GM19240 (cell line): ENCODE results near the gene ELMOD3.
"Not testable (repeated sequence)": the region's sequence is repeated elsewhere in the genome, so short reads cannot be mapped to it uniquely, and the experiment has no call there.

Experiments used
- DNase-seq: peaks from one replicate; pipeline ENCODE4 v3.0.0; 2011; ENCODE audit warnings: low spot score; ENCODE audit not compliant: insufficient read length

Gene ELMOD3

DNA sequence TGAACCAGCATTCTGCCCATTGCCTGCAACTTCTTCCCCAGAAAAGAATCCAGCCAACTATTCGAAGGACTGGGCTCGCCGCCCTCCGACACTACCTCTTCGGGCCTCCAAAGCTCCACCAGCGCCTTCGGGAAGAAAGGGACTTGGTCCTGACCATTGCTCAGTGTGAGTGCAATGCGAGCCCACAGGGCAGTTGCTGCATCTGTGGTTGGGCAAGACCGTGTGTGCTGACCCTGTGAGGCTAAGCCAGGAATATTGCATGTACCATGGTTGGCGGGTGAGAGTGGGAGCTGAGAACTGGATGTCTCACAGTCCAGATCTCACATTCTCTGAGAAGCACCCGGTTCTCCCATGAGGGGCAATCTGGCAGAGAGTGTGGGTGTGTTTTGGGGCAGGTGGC, 16.5 kb downstream of the ELMOD3 start:
- no peak for DNase-seq

DNA sequence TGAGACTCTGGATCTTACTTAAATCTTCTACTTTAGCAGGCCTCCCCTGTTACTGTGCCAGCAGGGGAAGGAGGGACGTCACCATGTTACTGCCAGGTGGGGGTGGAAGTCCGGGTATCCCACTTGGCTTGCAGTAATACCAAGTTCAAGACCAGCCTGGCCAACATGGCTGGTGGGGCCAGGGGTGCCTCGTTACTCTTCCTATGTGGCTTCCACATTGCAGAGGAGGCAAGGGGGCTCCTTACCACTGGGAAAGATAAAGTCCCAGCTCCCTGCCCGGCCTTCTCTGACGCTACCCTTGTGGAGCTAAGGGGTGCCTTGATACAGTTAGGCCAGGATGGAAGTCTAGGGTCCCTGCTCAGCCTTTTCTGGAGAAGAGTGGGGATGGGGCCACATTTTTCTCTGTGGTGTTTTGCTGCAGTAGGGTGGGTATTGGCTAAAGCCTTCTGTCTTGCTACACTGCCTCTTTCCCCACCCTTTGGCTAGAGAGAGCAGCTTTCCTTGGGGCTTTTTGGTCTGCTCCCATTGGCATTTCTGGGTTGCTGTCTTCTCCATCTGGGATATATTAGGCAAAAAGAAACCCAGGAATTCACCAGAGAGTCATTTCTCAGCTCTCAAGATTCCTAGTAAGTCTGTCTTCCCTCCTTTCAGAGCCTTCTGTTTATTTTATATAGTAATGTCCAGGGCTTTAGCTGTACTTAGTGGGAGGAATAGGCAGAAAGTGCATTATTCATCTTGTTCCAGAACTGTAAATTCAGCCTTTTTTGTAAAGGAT, 21.9 kb downstream of the ELMOD3 start:
- no peak for DNase-seq

DNA sequence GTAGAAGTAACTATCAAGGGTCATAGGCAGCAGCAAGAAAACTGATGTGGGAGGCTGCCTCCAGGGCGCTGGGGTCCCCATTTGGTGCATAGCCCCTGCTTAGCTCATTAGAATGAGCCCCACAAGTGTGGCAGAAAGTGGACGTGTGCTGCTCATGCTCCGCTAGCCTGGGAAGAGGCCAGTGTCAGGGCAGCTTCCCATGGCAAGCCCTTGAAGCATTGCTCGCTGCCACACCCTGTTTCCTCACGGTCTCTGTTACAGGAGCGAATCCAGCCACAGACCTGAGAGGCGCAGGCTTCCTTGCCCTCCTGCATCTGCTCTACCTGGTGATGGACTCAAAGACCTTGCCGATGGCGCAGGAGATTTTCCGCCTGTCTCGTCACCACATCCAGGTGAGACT, 22.5 kb downstream of the ELMOD3 start:
- no peak for DNase-seq

DNA sequence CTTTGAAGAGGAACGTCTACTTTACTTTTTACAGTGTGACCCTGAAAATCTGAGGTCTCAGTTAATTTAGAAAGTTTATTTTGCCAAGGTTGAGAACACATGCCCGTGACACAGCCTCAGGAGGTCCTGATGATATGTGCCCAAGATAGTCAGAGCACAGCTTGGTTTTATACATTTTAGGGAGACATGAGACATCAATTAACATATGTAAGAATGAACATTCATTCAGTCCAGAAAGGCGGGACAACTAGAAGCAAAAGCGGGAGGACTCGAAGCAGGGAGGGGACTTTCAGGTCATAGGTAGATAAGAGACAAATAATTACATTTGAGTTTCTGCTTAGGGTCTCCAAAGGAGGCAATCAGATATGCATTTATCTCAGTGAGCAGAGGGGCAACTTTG, 23.7 kb downstream of the ELMOD3 start:
- DNase-seq = no peak

DNA sequence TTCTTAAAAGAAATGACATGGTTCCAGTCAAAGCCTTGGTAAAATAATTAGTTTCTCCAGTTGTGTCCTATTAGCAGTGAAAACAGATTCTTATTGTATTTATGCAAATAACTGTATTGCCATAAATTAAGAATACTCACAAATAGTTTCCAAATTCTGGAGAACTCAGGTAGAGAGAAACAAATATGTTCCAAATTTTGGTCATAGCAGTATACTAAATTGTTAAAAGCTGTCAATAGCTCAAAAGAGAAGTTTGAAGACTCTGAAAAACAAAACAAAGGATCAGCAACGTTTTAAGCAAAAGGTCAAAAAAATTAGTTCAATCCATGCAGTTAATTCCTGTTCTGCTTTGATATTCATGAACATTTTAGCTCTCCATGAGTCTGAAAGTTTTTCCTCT, 25.5 kb downstream of the ELMOD3 start:
- no peak for DNase-seq

DNA sequence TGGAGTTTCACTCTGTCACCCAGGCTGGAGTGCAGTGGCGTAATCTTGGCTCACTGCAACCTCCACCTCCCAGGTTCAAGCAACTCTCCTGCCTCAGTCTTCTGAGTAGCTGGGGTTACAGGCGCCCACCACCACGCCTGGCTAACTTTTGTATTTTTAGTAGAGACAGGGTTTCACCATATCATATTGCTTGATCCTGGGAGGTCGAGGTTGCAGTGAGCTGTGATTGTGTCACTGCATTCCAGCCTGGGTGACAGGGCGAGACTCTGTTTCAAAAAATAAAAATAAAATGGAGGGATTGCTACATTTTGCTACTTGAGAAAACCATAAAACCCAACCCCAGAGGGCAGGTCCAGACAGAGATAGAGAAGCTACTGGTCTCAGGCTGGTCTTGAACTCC, 28.6 kb downstream of the ELMOD3 start:
- not testable (repeated sequence) for DNase-seq

DNA sequence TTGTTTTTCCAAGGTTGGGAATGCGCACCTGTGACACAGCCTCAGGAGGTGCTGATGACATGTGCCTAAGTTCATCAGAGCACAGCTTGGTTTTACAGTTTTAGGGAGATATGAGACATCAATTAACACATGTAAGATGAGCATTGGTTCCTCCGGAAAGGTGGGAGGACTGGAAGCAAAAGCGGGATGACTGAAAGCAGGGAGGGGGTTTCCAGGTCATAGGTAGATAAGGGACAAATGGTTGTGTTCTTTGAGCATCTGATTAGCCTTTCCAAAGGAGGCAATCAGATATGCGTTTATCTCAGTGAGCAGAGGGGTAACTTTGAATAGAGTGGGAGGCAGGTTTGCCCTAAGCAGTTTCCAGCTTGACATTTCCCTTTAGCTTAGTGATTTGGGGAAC, 29.3 kb downstream of the ELMOD3 start:
- DNase-seq = no peak

DNA sequence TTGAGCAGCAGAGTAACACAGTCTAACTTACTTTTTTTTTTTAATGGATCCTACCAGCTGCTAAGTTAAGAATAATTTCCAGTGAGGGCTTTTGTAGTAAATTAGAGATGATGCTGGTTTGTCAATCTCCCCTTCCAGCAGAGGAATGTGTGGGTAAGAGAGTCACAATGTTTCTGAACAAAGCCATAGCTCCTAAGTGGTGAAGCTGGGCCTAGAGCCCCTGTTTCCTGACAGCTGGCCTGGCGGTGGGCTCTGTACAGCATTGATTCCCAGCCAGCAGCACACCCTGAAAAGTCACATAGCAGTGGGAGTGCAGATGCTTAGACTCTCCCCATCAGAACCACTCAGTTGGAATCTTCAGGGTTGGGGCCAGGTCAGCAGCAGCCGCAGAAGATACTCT, 31.2 kb downstream of the ELMOD3 start:
- no peak for DNase-seq

DNA sequence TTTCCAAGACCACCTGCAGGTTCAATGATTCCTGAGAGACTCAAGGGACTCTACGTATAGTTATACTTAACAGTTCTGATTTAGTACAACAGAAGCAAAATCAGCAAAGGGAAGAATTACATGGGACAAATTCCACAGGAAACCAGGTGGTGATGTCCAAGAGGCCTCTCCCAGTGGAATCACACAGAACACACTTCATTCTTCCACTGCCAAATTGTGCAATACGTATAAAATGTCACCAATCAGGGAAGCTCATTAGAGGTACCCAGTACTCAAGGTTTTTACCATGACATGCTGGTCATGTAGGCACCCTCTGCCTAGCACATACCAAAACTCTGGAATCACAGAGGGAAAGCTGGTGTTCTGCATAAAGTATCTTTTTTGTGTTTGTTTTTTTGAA, 33.2 kb downstream of the ELMOD3 start:
- DNase-seq = no peak

DNA sequence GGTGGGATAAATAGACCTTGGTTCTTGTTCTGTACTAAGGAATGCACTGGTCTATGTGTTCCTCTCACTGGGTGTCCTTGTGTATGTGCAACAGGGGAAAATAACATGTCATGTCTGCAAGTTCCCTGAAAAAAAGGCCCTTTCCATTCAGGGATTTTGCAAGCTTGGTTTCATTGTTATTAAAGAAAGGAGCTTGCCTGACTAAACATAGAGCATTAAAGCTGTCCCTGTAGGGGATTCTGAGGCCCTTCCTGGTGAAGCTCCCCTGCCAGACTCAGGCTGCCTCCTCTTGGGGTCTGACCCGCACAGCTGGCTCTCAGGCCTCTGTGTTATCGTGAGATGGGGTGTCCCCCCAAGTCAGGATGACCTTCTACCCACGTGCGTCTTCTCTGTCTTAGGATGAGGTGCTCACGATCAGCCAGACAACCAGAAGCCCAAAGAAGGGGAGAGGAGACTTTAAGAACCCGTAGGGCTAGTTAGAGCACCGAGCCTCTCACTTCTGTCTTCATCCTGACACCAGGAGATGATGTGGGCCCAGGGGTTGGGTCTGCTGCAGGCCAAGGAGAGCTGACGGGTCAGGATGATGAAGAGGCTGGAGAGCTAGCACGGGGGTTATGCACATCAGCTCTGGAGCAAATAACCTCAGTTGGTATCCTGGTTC, 34.4 kb downstream of the ELMOD3 start:
- no peak for DNase-seq

DNA sequence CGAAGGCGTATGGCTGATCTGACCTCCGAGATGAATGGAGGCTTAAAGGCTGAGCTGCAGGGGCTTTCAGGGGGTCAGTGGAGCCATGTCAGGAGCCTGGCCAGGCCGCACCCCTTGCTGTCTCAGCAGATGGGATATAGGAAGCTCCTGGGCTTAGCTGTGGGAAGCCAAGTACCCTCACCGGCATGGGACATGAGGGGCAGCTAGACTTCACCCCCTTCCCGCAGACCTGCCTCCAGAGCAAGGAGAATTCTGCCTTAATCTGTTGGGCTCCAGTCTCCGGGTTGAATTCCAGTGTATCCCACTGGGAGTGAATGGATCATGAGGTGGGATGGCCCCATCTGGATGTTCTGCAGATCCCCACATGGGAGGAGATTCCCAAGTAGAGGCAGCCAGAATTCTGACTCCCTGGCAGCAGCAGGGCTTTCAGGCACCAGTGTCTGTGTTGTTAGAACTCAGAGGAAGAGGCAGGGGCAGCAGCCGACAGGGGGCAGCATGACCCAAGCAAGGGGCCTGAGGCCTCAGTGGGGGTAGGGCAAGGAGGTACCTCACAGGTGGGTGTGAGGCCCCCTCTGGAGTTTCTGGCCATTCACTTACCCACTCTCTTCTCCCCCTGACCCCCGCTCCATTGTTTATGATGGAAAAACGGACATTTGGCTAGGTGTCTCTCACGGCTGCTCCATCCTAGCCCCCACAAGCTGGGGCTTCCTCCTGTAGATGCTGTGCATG, 36.5 kb downstream of the ELMOD3 start:
- no peak for DNase-seq

DNA sequence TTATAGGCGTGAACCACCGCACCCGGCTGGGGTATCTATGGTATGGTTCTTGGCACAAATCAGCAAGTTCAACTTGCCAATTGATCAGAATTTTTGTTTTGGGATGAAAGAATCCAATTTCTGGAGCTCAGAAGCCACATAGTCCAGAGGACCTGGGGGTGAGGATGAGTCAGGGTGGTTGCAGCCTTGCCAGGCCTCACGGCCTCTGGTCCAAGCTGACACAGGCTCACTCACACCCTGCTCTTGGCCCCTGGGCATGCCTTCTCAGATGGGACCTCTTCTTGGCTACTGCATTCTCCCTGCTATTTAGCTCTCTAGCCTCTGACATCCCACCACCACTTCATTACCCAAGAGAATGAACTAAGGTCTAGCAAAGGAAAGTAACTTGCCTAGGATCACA, 39.3 kb downstream of the ELMOD3 start:
- no peak for DNase-seq

DNA sequence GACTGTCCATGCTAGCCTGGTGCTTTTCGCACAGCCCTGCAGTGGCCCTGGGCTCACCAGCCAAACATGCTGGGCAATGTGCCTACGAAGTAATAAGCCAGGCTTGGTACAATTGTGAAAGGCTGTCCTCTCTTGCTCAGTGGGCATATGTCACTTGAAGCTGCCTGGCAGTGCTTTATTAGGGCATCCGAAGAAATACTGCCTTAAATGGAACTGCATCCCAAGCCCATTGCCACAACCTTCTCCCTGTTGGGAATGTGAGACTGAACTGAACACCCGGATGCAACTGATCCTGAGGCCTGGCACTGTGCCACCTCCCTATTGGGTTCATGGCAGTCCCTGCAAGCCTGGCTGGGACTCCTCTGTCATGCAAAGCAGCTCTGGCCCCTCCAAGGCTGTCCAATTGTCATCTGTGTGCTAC, 39.7 kb downstream of the ELMOD3 start:
- DNase-seq = no peak

DNA sequence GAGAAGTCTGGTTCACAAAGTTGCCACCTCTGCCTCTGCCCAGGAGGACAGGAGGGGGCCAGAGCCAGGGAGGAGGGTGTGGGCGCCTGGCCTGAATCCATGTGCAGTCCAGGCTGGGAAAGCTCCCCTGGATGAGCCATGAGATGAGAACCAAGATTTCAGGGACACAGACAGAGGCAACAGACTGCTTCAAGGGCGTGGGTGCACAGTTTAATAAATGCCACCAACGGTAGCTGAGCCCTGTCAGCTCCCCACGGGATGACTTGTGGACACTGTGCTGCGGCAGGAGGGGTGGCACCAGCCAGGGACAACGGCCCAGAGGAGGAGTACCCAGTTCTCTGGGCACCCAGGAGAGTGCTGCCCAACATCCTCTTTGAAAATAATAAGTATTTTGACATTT, 40.4 kb downstream of the ELMOD3 start:
- no peak for DNase-seq

DNA sequence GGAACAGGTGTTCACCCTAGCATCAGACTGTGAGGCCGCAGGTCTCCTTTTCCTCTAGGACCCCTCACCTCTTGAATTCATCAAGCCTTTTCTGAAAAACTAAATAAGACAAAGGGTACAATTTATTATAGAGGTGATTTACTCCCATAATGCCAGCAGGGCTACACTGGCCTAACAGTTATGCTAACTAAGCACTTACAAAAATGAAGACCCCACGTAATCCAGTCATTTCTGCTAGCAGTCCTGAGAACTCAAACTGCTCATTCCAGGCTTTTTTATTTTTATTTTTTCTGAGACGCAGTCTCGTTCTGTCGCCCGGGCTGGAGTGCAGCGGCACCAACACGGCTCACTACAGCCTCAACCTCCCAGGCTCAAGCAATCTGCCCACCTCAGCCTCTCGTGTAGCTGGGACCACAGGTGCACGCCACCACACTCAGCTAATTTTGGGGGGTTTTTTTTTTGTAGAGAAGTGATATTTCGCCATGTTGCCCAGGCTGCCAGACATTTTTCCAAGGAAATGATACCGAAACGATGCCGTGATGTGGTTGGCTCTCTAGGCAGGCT, 41.4 kb downstream of the ELMOD3 start:
- no peak for DNase-seq

DNA sequence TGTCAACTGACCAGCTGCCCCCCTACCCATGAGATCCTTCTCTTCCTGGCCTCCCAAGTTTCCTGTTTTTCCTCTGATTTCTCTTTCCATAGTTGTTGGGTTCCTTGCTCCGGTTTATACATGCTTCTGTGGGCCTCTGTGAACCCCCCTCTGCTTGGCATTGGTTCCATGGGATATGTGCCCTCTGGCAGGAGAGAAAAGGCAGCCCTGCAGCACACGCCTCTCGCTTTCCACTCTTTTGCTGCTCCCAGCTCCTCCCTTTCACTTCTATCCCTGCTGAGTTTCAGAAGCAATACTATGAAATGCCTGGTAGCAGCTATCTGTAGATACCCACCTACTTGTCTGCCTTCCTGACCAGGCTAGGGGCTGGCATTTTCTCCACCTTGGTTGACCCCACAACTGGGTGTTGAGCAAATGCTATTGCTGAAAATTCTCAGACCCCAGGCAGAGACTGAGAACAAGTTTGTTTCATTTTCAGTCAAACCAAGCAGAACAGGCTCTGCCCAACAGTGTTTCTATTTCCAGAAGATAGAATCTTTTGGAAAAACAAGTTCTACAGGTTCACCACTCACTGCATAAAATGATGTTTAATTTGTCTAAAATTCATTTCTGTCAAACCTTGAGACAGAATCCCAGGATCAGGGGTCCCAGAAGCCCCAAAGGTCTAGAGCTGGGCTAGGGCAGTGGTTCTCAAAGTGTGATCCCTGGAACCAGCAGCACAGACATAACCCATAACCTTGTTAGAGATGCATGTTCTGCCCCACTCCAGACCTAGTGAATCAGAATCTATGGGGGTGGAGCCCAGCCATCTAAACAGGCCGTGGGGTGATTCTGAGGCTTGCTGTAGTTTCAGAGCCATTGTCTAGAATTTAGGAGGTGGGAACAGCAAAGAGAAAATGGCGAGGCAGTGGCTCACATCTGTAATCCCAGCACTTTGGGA, 42.2 kb downstream of the ELMOD3 start:
- no peak for DNase-seq

DNA sequence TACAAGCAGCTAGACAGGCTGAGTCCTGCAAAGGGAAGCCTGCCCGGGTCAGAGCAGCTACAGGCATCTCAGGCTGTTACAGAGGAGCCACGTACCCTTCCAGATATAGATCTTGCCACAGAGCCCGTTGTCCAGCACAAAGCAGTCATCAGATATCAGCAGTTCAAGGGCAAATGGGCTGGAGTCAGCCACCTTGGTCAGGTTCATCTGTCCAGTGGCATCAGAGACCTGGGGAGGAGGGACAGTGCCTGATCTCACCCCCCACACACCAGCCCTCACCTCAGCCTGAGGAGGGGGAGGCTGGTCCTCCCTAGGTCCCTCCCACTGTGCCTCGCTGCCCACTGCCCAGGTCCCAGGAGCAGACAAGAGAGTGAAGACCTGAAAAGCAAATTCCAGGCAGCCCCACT, 43.4 kb downstream of the ELMOD3 start:
- no peak for DNase-seq

DNA sequence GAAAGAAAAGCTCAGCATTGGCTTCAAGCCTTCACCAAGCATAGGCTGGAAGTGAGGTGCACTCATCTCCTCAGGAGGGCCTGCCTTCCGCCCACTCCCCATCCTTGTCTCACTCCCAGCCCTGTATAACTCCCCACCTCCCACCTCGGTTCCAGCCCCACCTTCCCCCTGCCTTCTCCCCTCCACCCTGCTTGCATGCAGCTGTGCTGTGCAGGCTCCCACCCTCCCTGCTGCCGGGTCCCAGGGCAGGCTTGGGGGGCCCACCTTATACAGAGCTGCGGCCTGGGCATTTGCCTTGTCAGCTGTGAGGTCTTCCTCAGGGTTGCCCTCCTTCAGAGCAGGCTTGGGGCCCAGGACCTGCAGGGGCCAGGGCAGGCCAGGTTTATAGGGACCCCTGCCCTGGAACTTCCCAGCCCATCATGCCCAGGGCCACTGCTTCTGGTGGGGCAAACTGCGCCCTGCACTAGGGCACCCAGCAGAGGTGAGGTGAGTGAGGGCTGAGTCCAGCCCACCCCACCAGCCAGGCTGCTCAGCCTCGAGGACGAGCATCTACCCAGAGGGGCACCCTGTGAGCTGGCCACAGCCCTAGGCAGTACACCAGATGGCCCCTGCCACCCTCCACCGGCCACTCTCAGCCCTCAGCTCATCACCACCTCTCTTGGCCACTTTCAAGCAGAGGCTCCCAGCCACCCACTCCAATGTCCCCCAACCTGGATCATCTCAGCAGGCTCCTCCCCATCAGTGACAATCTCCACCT, 44.0 kb downstream of the ELMOD3 start:
- no peak for DNase-seq

DNA sequence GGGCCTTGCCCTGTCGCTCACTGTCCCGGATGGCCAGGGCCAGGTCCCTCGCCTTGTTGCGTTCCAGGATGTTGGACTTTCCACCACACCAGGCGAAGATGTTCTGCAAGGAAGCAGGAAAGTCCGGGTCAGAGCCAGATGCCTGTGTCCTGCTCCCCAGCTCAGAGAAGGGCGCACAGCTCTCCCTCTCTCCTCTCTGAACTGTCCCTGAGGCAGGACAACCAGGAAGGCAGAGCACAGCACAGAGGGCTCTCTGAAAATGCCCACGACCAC, 44.5 kb downstream of the ELMOD3 start:
- no peak for DNase-seq

DNA sequence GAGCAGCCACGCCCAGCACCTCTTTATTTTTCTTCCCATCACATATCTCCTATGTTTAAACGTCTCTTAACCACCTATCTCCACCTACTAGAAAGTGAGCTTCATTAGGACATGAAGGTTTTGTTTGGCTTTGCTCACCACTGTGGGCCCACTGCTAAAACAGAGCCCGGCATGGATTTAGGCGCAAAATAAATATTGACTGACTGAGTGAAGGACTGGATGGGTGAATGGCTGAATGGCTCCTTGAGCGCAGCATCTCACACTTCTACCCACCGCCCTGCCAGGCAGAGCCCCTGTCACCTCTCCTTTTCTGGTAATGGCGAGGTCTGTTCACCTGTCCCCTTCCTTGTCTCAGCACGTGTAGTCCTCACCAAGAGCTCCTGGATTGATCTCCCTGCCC, 45.5 kb downstream of the ELMOD3 start:
- no peak for DNase-seq
